BLaER1 (cell line): ENCODE results near the gene GAS7.
"Not testable (repeated sequence)": the region's sequence is repeated elsewhere in the genome, so short reads cannot be mapped to it uniquely, and the experiment has no call there.

ENCODE experiments used
- H3K27ac ChIP-seq: shearing (Covaris generic); formaldehyde crosslinking; 2 replicates; pipeline ENCODE4 v1.8.1; 2022
- H3K27me3 ChIP-seq: shearing (Covaris generic); formaldehyde crosslinking; 2 replicates; pipeline ENCODE4 v1.8.1; 2022
- H3K36me3 ChIP-seq: shearing (Covaris generic); formaldehyde crosslinking; 2 replicates; pipeline ENCODE4 v1.8.1; 2022
- H3K4me1 ChIP-seq: shearing (Covaris generic); formaldehyde crosslinking; 2 replicates; pipeline ENCODE4 v1.8.1; 2022
- H3K4me2 ChIP-seq: shearing (Covaris generic); formaldehyde crosslinking; 2 replicates; pipeline ENCODE4 v1.8.1; 2022
- H3K4me3 ChIP-seq: shearing (Covaris generic); formaldehyde crosslinking; 2 replicates; pipeline ENCODE4 v1.8.1; 2022
- H3K9ac ChIP-seq: shearing (Covaris generic); formaldehyde crosslinking; 2 replicates; pipeline ENCODE4 v1.8.1; 2022
- H3K9me3 ChIP-seq: shearing (Covaris generic); formaldehyde crosslinking; 2 replicates; pipeline ENCODE4 v1.8.1; 2022
- H4K20me1 ChIP-seq: shearing (Covaris generic); formaldehyde crosslinking; 2 replicates; pipeline ENCODE4 v1.8.1; 2022
- Cebpa-rat ChIP-seq: shearing (Covaris generic); IDR thresholded peaks from 2 replicates; pipeline ENCODE4 v1.8.1; 2022

GAS7 gene

GRCh38 chr17:9928601-9929333 is 269.6 kb downstream of the GAS7 start:
- no peaks in the 10 kb centered on the region for H3K9me3 ChIP-seq
- no peak overlapping the region for H3K4me2 ChIP-seq
- no peak for TF ChIP-seq Cebpa-rat
- no peak overlapping the region for H3K4me3 ChIP-seq
- no peak overlapping the region for H3K9ac ChIP-seq
- H3K36me3 ChIP-seq = peaks cover 57% of the 10 kb centered on the region
- peaks cover 8% of the 10 kb centered on the region; the same call in 1 of the 2 replicates for H4K20me1 ChIP-seq
- H3K27me3 ChIP-seq = no peaks in the 10 kb centered on the region
- H3K27ac ChIP-seq = no peak overlapping the region
- H3K4me1 ChIP-seq = peaks cover 11% of the 10 kb centered on the region

- H3K27ac ChIP-seq = peak overlapping the region; percentile 44; the same call in 1 of the 2 replicates
Observed at GRCh38 chr17:9926150-9926804, 272.1 kb downstream of the GAS7 start.

GRCh38 chr17:9925457-9925856 is 272.9 kb downstream of the GAS7 start:
- peaks cover 49% of the 10 kb centered on the region for H3K36me3 ChIP-seq
- H3K4me3 ChIP-seq = no peak overlapping the region
- no peak for TF ChIP-seq Cebpa-rat
- peaks cover 8% of the 10 kb centered on the region; the same call in 1 of the 2 replicates for H4K20me1 ChIP-seq
- peaks cover 11% of the 10 kb centered on the region for H3K4me1 ChIP-seq
- H3K9me3 ChIP-seq = no peaks in the 10 kb centered on the region
- no peak overlapping the region; the same call in 1 of the 2 replicates for H3K9ac ChIP-seq
- peak overlapping the region; percentile 56; the same call in 1 of the 2 replicates for H3K4me2 ChIP-seq
- no peak overlapping the region for H3K27ac ChIP-seq
- no peaks in the 10 kb centered on the region for H3K27me3 ChIP-seq

More at GRCh38 chr17:9926150-9926804, 272.1 kb downstream of the GAS7 start:
- no peak overlapping the region for H3K4me3 ChIP-seq
- no peaks in the 10 kb centered on the region for H3K9me3 ChIP-seq
- no peak for TF ChIP-seq Cebpa-rat
- H3K4me2 ChIP-seq = no peak overlapping the region
- H3K27me3 ChIP-seq = no peaks in the 10 kb centered on the region
- H4K20me1 ChIP-seq = peaks cover 8% of the 10 kb centered on the region; the same call in 1 of the 2 replicates
- peaks cover 11% of the 10 kb centered on the region for H3K4me1 ChIP-seq
- peaks cover 49% of the 10 kb centered on the region for H3K36me3 ChIP-seq
- no peak overlapping the region for H3K9ac ChIP-seq

GRCh38 chr17:9924735-9925191 is 273.6 kb downstream of the GAS7 start:
- no peak overlapping the region for H3K27ac ChIP-seq
- H4K20me1 ChIP-seq = peaks cover 8% of the 10 kb centered on the region; the same call in 1 of the 2 replicates
- peaks cover 11% of the 10 kb centered on the region for H3K4me1 ChIP-seq
- no peaks in the 10 kb centered on the region for H3K27me3 ChIP-seq
- H3K4me3 ChIP-seq = no peak overlapping the region
- peak overlapping the region; percentile 56 for H3K4me2 ChIP-seq
- H3K36me3 ChIP-seq = peaks cover 53% of the 10 kb centered on the region
- H3K9me3 ChIP-seq = no peaks in the 10 kb centered on the region
- TF ChIP-seq Cebpa-rat = no peak
- no peak overlapping the region for H3K9ac ChIP-seq

- Histone ChIP-seq H3K27me3 (no peaks in the 10 kb centered on the region), H4K20me1 (peaks cover 8% of the 10 kb centered on the region; the same call in 1 of the 2 replicates), H3K4me2 (no peak overlapping the region), H3K36me3 (peaks cover 78% of the 10 kb centered on the region), H3K9me3 (no peaks in the 10 kb centered on the region), H3K9ac (no peak overlapping the region), H3K27ac (no peak overlapping the region), H3K4me3 (no peak overlapping the region), H3K4me1 (peaks cover 11% of the 10 kb centered on the region)
- no peak for TF ChIP-seq Cebpa-rat
Observed at GRCh38 chr17:9922012-9922848, 276.2 kb downstream of the GAS7 start.

GRCh38 chr17:9921216-9921615 is 277.2 kb downstream of the GAS7 start:
- not testable (repeated sequence) for H4K20me1 ChIP-seq, H3K27ac ChIP-seq

GRCh38 chr17:9918804-9919352 is 279.5 kb downstream of the GAS7 start:
- H3K36me3 ChIP-seq = peaks cover 89% of the 10 kb centered on the region
- no peak overlapping the region for H3K27ac ChIP-seq

More at GRCh38 chr17:9921216-9921615, 277.2 kb downstream of the GAS7 start:
- not testable (repeated sequence) for H3K4me2 ChIP-seq, H3K4me3 ChIP-seq, H3K9me3 ChIP-seq, H3K9ac ChIP-seq, H3K27me3 ChIP-seq
- Histone ChIP-seq H3K4me1 (peaks cover 11% of the 10 kb centered on the region), H3K36me3 (peaks cover 84% of the 10 kb centered on the region)

GRCh38 chr17:9918352-9918751 is 280.1 kb downstream of the GAS7 start:
- Histone ChIP-seq H3K27ac (no peak overlapping the region), H3K36me3 (peaks cover 94% of the 10 kb centered on the region), H3K4me2 (no peak overlapping the region), H3K4me3 (no peak overlapping the region), H3K27me3 (no peaks in the 10 kb centered on the region), H4K20me1 (no peaks in the 10 kb centered on the region), H3K4me1 (no peaks in the 10 kb centered on the region), H3K9me3 (no peaks in the 10 kb centered on the region), H3K9ac (no peak overlapping the region)
- no peak for TF ChIP-seq Cebpa-rat

More at GRCh38 chr17:9918804-9919352, 279.5 kb downstream of the GAS7 start:
- H3K4me2 ChIP-seq = no peak overlapping the region
- no peak overlapping the region for H3K9ac ChIP-seq
- H3K27me3 ChIP-seq = no peaks in the 10 kb centered on the region
- no peaks in the 10 kb centered on the region for H3K4me1 ChIP-seq
- no peaks in the 10 kb centered on the region for H4K20me1 ChIP-seq
- no peaks in the 10 kb centered on the region for H3K9me3 ChIP-seq
- no peak overlapping the region for H3K4me3 ChIP-seq
- TF ChIP-seq Cebpa-rat = no peak

GRCh38 chr17:9917801-9918200 is 280.6 kb downstream of the GAS7 start:
- no peaks in the 10 kb centered on the region for H3K9me3 ChIP-seq
- H3K36me3 ChIP-seq = peaks cover 95% of the 10 kb centered on the region
- no peak overlapping the region for H3K9ac ChIP-seq
- TF ChIP-seq Cebpa-rat = no peak
- H4K20me1 ChIP-seq = no peaks in the 10 kb centered on the region
- no peaks in the 10 kb centered on the region for H3K27me3 ChIP-seq
- peaks cover 3% of the 10 kb centered on the region for H3K4me1 ChIP-seq
- no peak overlapping the region for H3K27ac ChIP-seq
- no peak overlapping the region for H3K4me3 ChIP-seq
- H3K4me2 ChIP-seq = no peak overlapping the region
